ENCODE data around the gene PPP1R14D.

- TF ChIP-seq CTCF (IDR thresholded peaks at IDR 0.05): no peak
- no peak for TF ChIP-seq POLR2AphosphoS5 (IDR thresholded peaks at IDR 0.05)
Observed at GRCh38 chr15:40825661-40826422, 2.7 kb downstream of the PPP1R14D start.
